Epithelial cell of proximal tubule (primary cell): ENCODE data around the gene PTTG1. TPM values are rescaled to one million over a fixed set of nuclear protein-coding genes. Genes with fewer than 3 reads are reported as not detected.
A peak's percentile ranks its signal among the peaks of the same experiment; 100 is the strongest.
"Not testable (repeated sequence)": the region's sequence is repeated elsewhere in the genome, so short reads cannot be mapped to it uniquely, and the experiment has no call there.

Experiments used
- DNase-seq: peaks from one replicate; pipeline ENCODE4 v3.0.0-alpha.2; 2011; ENCODE audit warnings: low read depth
- H3K4me3 ChIP-seq: 2 replicates; pipeline ENCODE4 v1.5.1; 2011; ENCODE audit warnings: low read depth, mild to moderate bottlenecking, low read length
- CTCF ChIP-seq: conservative IDR thresholded peaks from 2 replicates; pipeline ENCODE4 v1.5.1; 2012; ENCODE audit warnings: low read depth, mild to moderate bottlenecking, low read length
- total RNA-seq: library from RNA; depleted of rRNA; stranded (reverse); fragments of >200 nt; gene quantifications from 2 replicates; pipeline ENCODE4 v1.2.3, GENCODE V29; 2015

PTTG1 gene
- total RNA-seq, 1 donor from 2014 or later: 963 TPM

- DNase-seq: no peak
- no peak for TF ChIP-seq CTCF
- peak overlapping the region; percentile 64 for H3K4me3 ChIP-seq
These were observed 1.4 kb downstream of the PTTG1 start for GRCh38 chr5:160423099-160423498.

GRCh38 chr5:160427607-160428006 lies 6.0 kb downstream of the PTTG1 start:
- TF ChIP-seq CTCF: no peak
- no peak for DNase-seq
- no peak overlapping the region for H3K4me3 ChIP-seq

- DNase-seq: no peak
- TF ChIP-seq CTCF: no peak
- H3K4me3 ChIP-seq: no peak overlapping the region
These were observed 10.5 kb downstream of the PTTG1 start for GRCh38 chr5:160432196-160432595.

- DNase-seq: no peak
- no peak for TF ChIP-seq CTCF
These were observed 11.1 kb downstream of the PTTG1 start for GRCh38 chr5:160432787-160433186.

GRCh38 chr5:160434022-160434531 lies 12.4 kb downstream of the PTTG1 start:
- TF ChIP-seq CTCF: no peak
- H3K4me3 ChIP-seq: no peak overlapping the region
- no peak for DNase-seq

More at GRCh38 chr5:160432787-160433186, 11.1 kb downstream of the PTTG1 start:
- no peak overlapping the region for H3K4me3 ChIP-seq

- no peak for TF ChIP-seq CTCF
- DNase-seq: no peak
- H3K4me3 ChIP-seq: no peak overlapping the region
These were observed 13.9 kb downstream of the PTTG1 start for GRCh38 chr5:160435532-160435931.

GRCh38 chr5:160436017-160436416 lies 14.4 kb downstream of the PTTG1 start:
- no peak overlapping the region for H3K4me3 ChIP-seq
- no peak for TF ChIP-seq CTCF
- no peak for DNase-seq

- DNase-seq, H3K4me3 ChIP-seq: not testable (repeated sequence)
These were observed 15.0 kb downstream of the PTTG1 start for GRCh38 chr5:160436661-160437060.
